BLaER1 (cell line): ENCODE measurements around the gene CXorf58.
"Not testable (repeated sequence)": the region's sequence is repeated elsewhere in the genome, so short reads cannot be mapped to it uniquely, and the experiment has no call there.

Experiments
- H3K27ac ChIP-seq: shearing (Covaris generic); formaldehyde crosslinking; 2 replicates; pipeline ENCODE4 v1.8.1; 2022
- H3K27me3 ChIP-seq: shearing (Covaris generic); formaldehyde crosslinking; 2 replicates; pipeline ENCODE4 v1.8.1; 2022
- H3K36me3 ChIP-seq: shearing (Covaris generic); formaldehyde crosslinking; 2 replicates; pipeline ENCODE4 v1.8.1; 2022
- H3K4me1 ChIP-seq: shearing (Covaris generic); formaldehyde crosslinking; 2 replicates; pipeline ENCODE4 v1.8.1; 2022
- H3K4me2 ChIP-seq: shearing (Covaris generic); formaldehyde crosslinking; 2 replicates; pipeline ENCODE4 v1.8.1; 2022
- H3K4me3 ChIP-seq: shearing (Covaris generic); formaldehyde crosslinking; 2 replicates; pipeline ENCODE4 v1.8.1; 2022
- H3K9ac ChIP-seq: shearing (Covaris generic); formaldehyde crosslinking; 2 replicates; pipeline ENCODE4 v1.8.1; 2022
- H3K9me3 ChIP-seq: shearing (Covaris generic); formaldehyde crosslinking; 2 replicates; pipeline ENCODE4 v1.8.1; 2022
- H4K20me1 ChIP-seq: shearing (Covaris generic); formaldehyde crosslinking; 2 replicates; pipeline ENCODE4 v1.8.1; 2022
- Cebpa-rat ChIP-seq: shearing (Covaris generic); IDR thresholded peaks from 2 replicates; pipeline ENCODE4 v1.8.1; 2022

The CXorf58 gene

GRCh38 chrX:23945206-23945605, 37.4 kb downstream of the CXorf58 start:
- no peak overlapping the region for H3K9ac ChIP-seq
- no peak overlapping the region for H3K4me2 ChIP-seq
- no peak overlapping the region for H3K4me3 ChIP-seq
- TF ChIP-seq Cebpa-rat, result no peak
- no peaks in the 10 kb centered on the region for H3K36me3 ChIP-seq
- no peaks in the 10 kb centered on the region for H3K9me3 ChIP-seq
- no peaks in the 10 kb centered on the region for H4K20me1 ChIP-seq
- no peaks in the 10 kb centered on the region for H3K27me3 ChIP-seq
- H3K27ac ChIP-seq, result no peak overlapping the region
- no peaks in the 10 kb centered on the region for H3K4me1 ChIP-seq

- Histone ChIP-seq H3K4me2 (no peak overlapping the region), H3K27ac (no peak overlapping the region), H3K4me3 (no peak overlapping the region), H3K4me1 (peaks cover 14% of the 10 kb centered on the region), H3K36me3 (no peaks in the 10 kb centered on the region), H4K20me1 (no peaks in the 10 kb centered on the region), H3K9me3 (no peaks in the 10 kb centered on the region), H3K9ac (no peak overlapping the region), H3K27me3 (no peaks in the 10 kb centered on the region)
- no peak for TF ChIP-seq Cebpa-rat
These were observed 44.6 kb downstream of the CXorf58 start for GRCh38 chrX:23952391-23952790.

GRCh38 chrX:23952984-23953907, 45.4 kb downstream of the CXorf58 start:
- no peak for TF ChIP-seq Cebpa-rat
- Histone ChIP-seq H3K4me1 (peaks cover 14% of the 10 kb centered on the region), H3K9me3 (no peaks in the 10 kb centered on the region), H3K36me3 (no peaks in the 10 kb centered on the region), H3K4me3 (0 out of 2 replicates have a peak overlapping the region, but pooled peaks have one; percentile 8), H3K27ac (peak overlapping the region; percentile 59), H3K27me3 (no peaks in the 10 kb centered on the region), H3K4me2 (peak overlapping the region; percentile 64), H3K9ac (peak overlapping the region; percentile 51; the same call in 1 of the 2 replicates), H4K20me1 (no peaks in the 10 kb centered on the region)

- Histone ChIP-seq H3K4me1 (peaks cover 14% of the 10 kb centered on the region), H3K27me3 (no peaks in the 10 kb centered on the region), H3K9ac (no peak overlapping the region), H3K36me3 (no peaks in the 10 kb centered on the region), H4K20me1 (no peaks in the 10 kb centered on the region), H3K4me2 (peak overlapping the region; percentile 64), H3K4me3 (no peak overlapping the region), H3K9me3 (no peaks in the 10 kb centered on the region), H3K27ac (0 out of 2 replicates have a peak overlapping the region, but pooled peaks have one; percentile 59)
- no peak for TF ChIP-seq Cebpa-rat
These were observed 46.1 kb downstream of the CXorf58 start for GRCh38 chrX:23953908-23954269.

- Histone ChIP-seq H3K4me2 (0 out of 2 replicates have a peak overlapping the region, but pooled peaks have one; percentile 64), H3K4me3 (no peak overlapping the region), H4K20me1 (no peaks in the 10 kb centered on the region), H3K9ac (no peak overlapping the region), H3K27me3 (no peaks in the 10 kb centered on the region), H3K9me3 (no peaks in the 10 kb centered on the region), H3K27ac (no peak overlapping the region), H3K36me3 (no peaks in the 10 kb centered on the region), H3K4me1 (peaks cover 14% of the 10 kb centered on the region)
- no peak for TF ChIP-seq Cebpa-rat
These were observed 46.6 kb downstream of the CXorf58 start for GRCh38 chrX:23954396-23954795.

- H3K9ac ChIP-seq, result no peak overlapping the region
- H3K27ac ChIP-seq, result no peak overlapping the region
- H3K36me3 ChIP-seq, result no peaks in the 10 kb centered on the region
- no peaks in the 10 kb centered on the region for H4K20me1 ChIP-seq
- no peaks in the 10 kb centered on the region for H3K27me3 ChIP-seq
- H3K9me3 ChIP-seq, result no peaks in the 10 kb centered on the region
- H3K4me3 ChIP-seq, result no peak overlapping the region
- no peaks in the 10 kb centered on the region for H3K4me1 ChIP-seq
- TF ChIP-seq Cebpa-rat, result no peak
- H3K4me2 ChIP-seq, result no peak overlapping the region
These were observed 52.0 kb downstream of the CXorf58 start for GRCh38 chrX:23959781-23960180.

GRCh38 chrX:23964191-23964590, 56.4 kb downstream of the CXorf58 start:
- Histone ChIP-seq H3K27me3 (no peaks in the 10 kb centered on the region), H3K4me3 (no peak overlapping the region), H3K4me1 (no peaks in the 10 kb centered on the region), H3K27ac (no peak overlapping the region), H3K4me2 (no peak overlapping the region), H3K9me3 (no peaks in the 10 kb centered on the region), H3K9ac (no peak overlapping the region), H3K36me3 (no peaks in the 10 kb centered on the region), H4K20me1 (no peaks in the 10 kb centered on the region)
- no peak for TF ChIP-seq Cebpa-rat

GRCh38 chrX:23965630-23966029, 57.8 kb downstream of the CXorf58 start:
- not testable (repeated sequence) for H3K27ac ChIP-seq, H4K20me1 ChIP-seq, H3K36me3 ChIP-seq, H3K4me2 ChIP-seq, H3K4me1 ChIP-seq, H3K27me3 ChIP-seq, H3K4me3 ChIP-seq, H3K9me3 ChIP-seq, H3K9ac ChIP-seq

- no peak for TF ChIP-seq Cebpa-rat
- Histone ChIP-seq H3K36me3 (peaks cover 11% of the 10 kb centered on the region; the same call in 1 of the 2 replicates), H3K4me3 (no peak overlapping the region), H3K27ac (no peak overlapping the region), H3K9me3 (no peaks in the 10 kb centered on the region), H4K20me1 (no peaks in the 10 kb centered on the region), H3K4me2 (no peak overlapping the region), H3K9ac (no peak overlapping the region), H3K27me3 (no peaks in the 10 kb centered on the region), H3K4me1 (no peaks in the 10 kb centered on the region)
These were observed 70.7 kb downstream of the CXorf58 start for GRCh38 chrX:23978491-23978890.

- no peak for TF ChIP-seq Cebpa-rat
- Histone ChIP-seq H3K27me3 (no peaks in the 10 kb centered on the region), H3K4me3 (no peak overlapping the region), H3K4me1 (no peaks in the 10 kb centered on the region), H3K36me3 (peaks cover 11% of the 10 kb centered on the region; the same call in 1 of the 2 replicates), H3K27ac (no peak overlapping the region), H3K4me2 (no peak overlapping the region), H3K9ac (no peak overlapping the region), H4K20me1 (no peaks in the 10 kb centered on the region), H3K9me3 (no peaks in the 10 kb centered on the region)
These were observed 72.2 kb downstream of the CXorf58 start for GRCh38 chrX:23980011-23980441.
